ENCODE results near the gene LENG8.
"Not testable (repeated sequence)": the region's sequence is repeated elsewhere in the genome, so short reads cannot be mapped to it uniquely, and the experiment has no call there.

LENG8 gene

DNA sequence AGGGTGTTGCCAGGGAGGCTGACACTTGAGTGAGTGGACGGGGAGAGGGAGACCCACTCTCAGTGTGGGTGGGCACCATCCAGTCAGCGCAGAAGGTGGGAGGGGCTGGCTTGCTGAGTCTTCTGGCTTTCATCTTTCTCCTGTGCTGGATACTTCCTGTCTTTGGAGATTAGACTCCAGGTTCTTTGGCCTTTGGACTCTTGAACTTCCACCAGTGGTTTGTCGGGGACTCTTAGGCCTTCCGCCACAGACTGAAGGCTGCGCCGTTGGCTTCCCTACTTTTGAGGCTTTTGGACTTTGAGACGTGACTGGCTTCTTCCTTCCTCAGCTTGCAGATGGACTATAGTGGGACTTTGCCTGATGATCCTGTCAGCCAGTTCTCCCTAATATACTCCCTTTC is 4.3 kb upstream of the LENG8 start:
- DNase-seq = no peak

DNA sequence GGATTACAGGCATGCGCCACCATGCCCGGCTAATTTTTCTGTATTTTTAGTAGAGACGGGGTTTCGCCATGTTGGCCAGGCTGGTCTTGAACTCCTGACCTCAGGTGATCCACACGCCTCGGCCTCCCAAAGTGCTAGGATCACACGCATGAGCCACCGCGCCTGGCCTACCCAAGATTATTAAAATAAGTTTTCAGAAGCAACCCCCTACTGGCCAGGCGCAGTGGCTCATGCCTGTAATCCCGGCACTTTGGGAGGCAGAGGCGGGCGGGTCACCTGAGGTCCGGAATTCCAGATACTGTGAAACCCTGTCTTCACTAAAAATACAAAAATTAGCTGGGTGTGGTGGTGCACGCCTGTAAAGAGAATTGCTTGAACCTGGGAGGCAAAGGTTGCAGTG is 2.6 kb upstream of the LENG8 start:
- DNase-seq = not testable (repeated sequence)

DNA sequence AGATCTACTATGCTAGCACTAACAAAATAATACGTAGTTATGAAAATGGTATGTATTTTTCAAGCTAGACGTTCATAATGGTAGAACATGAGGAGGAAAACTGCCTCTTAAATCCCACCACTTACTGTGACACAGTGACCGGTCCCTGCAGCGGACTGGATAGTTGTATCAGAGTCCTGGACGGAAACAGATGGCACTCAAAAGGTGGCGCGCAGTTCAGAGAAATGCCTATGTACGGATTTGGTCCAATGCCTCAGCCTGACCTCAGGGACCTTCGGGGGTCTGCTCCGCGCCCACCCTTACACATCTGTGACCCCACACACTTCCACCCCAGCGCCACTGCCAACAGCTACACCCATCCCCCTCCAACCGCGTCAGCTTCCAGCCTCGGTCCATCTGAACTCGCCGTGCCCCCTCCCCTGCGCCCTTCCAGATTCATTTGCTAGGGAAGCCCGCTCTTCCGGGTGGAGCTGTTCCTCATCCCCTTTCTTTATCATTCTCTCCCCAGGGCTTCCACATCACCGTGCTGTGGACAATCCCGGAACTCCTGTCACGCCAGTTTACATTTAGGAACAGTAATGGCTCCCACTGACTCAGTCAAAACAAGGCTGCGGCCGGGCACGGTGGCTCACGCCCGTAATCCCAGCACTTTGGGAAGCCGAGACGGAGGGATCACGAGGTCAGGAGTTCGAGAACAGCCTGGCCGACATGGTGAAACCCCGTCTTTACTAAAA is 792 bp upstream of the LENG8 start:
- DNase-seq = no peak

DNA sequence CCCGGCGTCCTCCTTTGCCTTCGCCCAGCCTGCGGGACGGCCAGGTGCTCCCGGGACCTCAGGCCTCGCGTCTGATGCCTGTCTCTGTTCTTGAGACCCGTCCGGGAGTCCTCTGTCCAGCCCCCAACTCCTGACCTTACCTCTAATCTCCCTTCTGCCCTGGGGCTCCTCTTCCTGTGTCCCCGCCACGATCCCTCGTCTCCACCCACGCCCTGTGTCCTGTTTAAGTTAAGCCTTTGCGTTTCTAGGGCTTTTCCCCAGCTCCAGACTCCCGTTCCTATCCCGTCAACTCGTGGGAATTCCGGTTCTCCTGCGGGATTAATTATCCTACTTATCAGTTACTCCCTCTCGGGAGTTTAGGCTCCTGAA is 686 bp downstream of the LENG8 start:
- DNase-seq = no peak

DNA sequence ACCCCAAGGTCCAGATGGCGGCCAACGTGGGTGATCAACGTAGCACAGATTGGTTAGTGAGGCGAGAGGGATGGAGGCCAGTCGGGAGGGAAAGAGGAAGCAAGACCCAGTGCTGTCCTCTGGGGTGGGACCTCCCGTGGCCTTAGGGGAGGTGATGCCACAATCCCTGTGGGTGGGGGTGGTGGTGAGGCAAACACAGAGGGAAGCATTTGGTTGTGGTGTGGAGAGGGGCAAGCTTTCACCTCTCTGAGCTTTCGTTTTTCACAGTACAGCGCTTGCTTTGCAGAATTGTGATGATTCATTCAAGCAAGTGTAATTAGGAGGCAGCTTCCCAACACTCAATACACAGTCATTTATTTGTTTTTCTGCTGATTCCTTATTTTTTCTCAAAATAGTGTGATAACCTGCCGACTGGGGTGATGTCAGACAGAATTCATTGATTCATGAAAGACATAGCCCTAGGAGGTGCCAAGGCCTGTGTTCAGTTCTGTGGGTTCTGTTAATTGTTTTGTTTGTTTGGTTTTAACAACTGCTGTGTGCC is 2.4 kb downstream of the LENG8 start:
- DNase-seq = no peak

DNA sequence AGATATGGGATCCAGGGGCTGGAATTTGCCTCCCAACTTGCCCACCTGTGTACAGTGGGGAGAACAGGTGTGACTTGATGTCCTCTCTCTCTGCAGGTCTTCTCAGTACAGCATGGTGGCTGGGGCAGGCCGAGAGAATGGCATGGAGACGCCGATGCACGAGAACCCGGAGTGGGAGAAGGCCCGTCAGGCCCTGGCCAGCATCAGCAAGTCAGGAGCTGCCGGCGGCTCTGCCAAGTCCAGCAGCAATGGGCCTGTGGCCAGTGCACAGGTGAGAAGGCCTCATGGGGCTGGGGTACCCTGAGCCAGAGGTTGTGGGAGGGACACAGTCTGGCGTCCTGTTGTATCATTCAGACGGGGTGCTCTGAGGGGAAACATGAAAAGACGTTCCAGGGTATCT is 3.0 kb downstream of the LENG8 start:
- no peak for DNase-seq

DNA sequence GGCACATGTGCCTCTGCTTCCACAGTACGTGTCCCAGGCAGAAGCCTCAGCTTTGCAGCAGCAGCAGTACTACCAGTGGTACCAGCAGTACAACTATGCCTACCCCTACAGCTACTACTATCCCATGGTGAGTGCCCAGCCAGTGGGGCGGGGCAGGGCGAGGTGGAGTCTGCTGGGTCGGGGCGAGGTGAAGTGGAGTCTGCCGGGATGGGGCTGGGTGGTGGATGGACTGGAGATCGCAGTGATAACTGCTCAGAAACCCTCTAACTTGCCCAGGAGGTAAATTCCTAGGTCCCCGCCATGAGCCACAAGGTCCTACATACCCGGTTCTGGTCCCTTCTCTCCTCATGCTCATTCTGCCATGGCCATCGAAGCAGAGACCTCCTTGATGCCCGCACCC is 3.6 kb downstream of the LENG8 start:
- DNase-seq = no peak

DNA sequence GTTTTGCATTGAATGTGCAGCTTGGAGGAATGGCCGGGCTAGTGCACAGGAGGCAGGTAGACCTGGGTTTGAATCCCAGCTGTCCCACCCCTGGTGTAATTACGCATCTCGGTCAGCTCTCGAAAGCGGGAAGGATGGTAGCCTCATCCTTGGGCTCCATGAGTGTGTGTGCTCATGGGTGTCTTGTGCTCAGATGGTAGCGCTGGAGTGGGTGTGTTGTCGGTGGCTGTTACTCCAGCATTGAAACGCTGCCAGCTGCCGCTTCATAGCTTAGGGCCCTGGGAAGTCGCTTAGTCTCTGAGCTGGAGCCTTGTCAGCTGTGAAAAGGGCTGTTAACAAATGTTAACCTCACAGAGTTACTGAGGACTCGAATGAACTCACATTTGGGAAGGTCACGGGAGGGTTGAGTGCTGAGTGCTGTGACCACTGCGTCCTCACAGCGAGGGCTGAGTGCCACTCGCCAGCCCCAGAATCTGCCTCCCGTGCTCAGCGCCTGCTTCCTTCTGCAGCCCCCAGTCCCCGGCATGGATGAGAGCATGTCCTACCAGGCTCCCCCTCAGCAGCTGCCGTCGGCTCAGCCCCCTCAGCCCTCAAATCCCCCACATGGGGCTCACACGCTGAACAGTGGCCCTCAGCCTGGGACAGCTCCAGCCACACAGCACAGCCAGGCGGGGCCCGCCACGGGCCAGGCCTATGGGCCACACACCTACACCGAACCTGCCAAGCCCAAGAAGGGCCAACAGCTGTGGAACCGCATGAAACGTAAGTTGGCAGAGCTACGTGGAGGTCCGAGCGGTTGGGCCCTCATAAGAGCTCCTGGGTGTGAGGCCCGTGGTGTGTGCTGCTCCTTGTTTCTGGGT is 5.2 kb downstream of the LENG8 start:
- DNase-seq = no peak

DNA sequence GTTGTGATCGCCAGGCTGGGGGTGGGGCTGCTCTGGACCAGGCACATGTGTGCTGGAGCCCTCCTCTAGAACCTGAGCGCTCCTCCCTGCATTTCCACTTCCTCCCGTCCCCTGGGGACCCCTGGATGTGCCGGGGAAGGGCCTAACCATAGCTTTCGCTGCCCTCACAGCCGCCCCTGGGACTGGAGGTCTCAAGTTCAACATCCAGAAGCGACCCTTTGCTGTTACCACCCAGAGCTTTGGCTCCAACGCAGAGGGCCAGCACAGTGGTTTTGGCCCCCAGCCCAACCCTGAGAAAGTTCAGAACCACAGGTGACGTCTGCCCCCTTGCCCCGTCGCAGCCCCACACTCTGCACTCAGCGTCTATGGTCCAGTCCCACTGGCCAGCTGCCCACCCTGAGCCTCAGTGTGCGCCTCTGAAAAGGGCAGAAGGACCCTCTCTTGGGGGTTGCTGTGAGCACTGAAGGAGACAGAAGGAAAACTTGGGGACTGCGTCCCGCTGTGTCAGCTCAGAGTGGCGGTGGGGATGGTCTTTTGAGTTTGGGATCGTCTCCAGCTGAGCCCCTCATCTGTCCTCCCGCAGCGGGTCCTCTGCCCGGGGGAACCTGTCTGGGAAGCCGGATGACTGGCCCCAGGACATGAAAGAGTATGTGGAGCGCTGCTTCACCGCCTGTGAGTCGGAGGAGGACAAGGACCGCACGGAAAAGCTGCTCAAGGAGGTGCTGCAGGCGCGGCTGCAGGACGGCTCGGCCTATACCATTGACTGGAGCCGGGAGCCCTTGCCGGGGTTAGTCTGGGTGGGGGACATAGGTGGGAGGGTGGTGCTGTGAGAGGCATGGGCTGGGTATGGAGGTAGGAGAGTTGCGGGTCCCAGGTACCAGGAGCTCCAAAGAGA is 6.0 kb downstream of the LENG8 start:
- no peak for DNase-seq

DNA sequence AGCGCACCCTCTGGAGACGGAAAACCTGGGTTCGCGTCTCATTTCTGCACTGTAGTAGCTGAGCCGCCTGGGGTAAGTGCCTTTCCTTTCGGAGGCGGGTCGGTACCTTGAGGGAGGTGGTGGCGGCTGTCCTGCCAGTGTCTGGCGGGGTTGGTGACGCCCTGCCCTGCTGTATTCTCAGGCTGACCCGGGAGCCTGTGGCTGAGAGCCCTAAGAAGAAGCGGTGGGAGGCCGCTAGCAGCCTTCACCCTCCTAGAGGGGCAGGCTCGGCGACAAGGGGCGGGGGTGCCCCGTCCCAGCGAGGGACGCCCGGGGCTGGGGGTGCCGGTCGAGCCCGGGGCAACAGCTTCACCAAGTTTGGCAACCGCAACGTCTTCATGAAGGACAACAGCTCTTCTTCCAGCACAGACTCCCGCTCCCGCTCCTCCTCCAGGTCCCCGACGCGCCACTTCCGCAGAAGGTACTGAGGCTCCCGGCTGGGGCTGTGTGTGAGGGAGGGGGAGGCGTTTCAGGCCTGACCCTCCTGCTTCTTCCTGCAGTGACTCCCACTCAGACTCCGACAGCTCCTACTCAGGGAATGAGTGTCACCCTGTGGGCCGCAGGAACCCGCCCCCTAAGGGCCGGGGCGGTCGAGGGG is 6.9 kb downstream of the LENG8 start:
- no peak for DNase-seq

DNA sequence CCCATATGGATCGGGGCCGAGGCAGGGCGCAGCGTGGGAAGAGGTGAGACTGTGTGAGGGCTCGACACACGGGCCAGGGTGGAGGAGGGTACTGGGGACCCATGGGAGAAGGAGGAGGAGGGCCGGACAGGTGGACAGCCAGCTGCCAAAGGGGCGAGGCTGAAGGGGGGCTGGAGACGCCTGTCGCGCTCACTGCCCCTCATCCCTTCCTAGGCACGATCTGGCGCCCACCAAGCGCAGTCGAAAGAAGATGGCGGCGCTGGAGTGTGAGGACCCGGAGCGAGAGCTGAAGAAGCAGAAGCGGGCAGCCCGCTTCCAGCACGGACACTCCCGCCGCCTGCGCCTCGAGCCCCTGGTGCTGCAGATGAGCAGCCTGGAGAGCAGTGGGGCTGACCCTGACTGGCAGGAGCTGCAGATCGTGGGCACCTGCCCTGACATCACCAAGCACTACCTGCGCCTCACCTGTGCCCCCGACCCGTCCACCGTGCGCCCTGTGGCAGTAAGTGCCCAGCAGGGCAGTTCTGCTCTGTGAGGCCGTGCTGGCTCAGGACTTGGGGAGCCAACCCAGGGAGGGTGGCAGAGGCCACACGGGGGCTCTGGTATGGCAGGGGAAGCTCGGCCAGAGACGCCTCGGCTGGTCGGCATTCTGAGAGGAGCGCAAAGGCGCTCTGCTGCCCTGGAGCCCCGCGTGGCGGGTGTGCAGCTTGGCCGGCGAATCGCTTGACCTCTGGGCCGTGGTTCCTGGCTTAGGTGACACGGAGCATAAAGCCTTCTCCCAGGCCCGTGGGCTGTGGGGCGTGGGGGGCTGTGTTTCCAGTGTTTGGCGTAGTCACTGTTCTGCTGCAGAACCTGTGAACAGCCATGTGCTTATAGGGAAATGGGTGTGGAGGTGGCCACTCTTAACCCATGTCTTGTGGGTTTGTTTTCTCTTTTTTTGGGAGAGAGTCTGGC is 7.7 kb downstream of the LENG8 start:
- no peak for DNase-seq

DNA sequence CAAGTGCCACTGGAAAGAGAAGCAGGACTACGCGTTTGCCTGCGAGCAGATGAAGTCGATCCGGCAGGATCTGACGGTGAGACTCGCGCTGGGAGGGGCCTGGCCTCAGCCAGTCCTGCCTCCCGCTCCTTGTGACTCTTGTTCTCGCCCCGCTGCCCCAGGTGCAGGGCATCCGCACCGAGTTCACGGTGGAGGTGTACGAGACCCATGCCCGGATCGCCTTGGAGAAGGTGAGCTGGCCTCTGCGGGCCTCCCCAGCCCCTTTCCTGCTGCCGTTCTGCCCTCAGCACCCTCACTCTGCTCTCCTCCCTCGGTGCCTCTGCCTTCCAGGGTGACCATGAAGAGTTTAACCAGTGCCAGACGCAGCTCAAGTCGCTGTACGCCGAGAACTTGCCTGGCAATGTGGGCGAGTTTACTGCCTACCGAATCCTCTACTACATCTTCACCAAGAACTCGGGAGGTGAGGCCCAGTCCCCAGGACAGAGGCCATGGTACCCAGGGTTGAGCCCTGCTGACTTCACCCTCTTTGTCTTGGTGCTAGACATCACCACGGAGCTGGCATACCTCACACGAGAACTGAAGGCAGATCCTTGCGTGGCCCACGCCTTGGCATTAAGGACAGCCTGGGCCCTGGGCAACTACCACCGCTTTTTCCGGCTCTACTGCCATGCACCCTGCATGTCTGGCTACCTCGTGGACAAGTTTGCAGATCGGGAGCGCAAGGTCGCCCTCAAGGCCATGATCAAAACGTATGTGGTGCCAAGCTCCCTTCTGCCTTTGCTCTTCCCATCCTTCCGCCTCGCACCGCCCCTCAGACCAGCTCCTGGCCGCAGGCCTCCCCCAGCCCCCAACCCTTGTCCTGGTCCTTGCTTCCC is 9.0 kb downstream of the LENG8 start:
- no peak for DNase-seq

DNA sequence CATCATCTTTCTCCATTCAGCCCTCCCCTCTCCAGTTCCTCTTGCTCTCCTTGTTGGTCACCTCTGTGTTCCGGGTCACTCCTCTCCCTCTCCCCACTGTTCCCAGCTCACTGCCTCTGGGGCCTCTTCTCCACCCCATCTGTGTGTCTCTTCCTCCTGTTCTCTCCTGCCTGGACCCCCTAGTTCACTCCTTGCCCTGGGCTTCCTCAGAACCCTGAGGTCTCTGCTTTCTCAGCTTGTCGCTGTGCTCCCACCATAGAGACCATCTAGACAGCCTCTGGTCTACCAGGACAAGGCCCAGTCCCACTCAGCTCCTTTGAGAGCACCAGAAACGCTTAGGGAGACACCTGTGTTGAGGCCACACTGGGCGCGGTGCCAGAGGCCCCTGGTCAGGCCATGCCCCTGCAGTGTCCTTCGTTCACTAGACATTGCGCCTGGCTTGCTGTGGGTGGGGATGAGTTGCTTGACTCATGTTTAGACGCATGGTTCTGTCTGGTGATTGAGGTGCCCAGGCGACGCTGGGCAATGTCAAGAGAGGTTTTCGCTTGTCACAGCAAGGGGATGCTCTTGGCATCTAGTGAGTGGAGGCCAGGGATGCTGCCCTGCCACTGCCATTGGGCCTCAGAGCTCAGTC is 9.8 kb downstream of the LENG8 start:
- DNase-seq = no peak

DNA sequence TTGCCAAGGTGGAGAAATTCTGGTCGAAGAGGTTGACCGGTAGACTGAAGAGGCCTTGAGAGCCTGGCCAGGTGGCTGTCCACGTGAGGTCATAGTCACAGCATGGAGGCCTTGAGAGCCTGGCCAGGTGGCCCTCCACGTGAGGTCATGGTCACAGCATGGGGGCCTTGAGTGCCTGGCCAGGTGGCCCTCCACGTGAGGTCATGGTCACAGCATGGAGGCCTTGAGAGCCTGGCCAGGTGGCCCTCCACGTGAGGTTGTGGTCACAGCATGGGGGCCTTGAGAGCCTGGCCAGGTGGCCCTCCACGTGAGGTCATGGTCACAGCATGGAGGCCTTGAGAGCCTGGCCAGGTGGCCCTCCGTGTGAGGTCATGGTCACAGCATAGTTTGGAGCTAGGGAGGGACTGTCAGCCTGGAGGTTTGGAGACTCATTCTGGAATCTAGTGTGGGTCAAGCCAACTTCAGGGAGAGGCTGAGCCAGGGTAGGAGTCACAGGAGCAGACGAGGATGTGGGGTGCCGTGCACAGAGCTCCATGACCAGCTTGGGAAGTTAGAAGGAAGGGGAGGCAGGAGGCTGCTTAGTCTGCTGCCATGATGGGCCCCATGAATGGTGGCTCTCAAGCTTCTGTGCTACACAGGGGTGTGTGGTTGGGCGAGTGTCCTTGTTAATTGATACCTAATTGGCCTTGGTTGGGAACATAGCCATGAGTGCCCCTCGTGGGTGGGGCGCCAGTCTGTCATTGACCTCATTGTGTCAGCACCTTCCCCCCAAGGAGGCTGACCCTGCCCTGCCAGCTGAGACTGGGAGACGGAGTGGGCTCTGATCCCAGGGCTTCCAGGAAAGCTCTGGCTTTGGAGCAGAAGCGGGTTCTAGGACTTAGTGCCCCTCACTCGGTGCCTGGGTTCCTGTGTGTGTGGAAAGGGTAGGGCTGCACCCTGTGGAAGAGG is 10.6 kb downstream of the LENG8 start:
- no peak for DNase-seq

DNA sequence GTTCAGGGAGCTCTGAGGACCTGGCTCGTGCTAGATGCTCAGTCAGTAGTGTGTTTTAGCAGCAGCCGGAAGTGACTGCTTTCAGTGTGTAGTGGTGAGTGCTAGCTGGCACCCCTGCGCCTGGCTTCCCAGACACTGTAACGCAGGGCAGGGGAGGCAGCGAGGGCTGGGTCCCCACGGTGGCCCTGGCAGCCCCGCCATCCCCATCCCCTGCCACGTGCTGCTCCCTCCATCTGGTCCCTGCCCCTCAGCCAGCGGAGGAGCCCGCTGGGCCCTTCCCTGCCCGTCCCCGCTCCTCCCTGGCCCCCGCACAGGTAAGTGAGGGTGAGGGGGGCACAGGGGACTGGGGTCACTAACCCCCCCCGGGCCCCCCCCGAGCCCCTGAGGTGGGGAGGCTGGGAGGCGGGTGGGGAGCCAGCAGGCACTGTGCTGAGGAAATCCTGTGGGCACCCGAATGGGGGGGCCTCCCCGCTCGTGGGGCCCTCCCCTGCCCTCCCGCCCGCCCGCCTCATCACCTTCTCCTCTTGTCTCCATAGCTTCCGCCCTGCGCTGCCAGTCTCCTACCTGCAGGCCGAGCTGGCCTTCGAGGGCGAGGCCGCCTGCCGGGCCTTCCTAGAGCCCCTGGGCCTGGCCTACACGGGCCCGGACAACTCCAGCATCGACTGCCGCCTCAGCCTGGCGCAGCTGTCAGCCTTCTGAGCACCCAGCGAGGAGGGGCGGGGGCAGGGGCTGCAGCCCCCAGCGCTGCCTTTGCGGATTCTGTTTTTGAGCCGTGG is 11.4 kb downstream of the LENG8 start:
- no peak for DNase-seq

DNA sequence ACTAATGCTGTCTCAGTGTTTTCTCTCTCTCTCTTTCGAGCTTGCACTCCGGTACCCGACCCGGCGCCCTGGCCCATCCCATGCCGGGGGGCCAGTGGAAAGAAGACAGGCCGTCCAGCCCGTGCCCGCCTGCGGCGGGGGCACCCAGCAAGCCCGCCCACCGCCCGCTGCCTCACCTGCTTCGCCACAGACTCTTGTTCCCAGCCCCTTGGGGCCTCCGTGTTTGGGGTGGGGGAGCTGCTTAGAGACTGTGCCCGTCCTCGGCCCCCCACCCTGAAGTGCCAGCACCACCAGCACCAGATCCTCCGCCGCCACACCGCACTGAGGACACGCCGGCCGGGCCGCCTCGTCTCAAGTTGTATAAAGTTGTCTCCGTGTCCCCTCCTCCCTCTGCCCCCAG is 12.2 kb downstream of the LENG8 start:
- DNase-seq = no peak

DNA sequence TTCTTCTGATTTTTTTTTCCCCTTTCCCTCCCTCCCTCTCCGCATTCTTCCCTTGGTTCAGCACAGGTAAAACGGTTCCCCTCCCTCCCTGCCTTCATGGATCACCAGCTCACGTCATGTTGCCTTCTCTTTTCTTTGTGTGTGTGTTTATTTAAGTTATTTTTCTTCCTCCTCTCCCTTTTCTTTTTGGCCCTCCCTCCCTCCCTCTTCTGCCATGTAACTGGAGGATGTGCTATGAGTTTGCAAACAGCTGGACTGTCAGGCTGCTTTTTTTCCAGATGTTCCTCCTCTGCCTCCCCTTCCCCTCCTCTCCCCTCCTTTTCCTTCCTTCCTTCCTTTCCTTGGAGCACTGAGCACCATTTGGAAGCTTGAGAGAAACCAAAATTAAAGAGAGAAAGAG is 12.6 kb downstream of the LENG8 start:
- DNase-seq = no peak

Data from DMS79 (cell line).